Left ventricle myocardium inferior (tissue), 1 donor: ENCODE measurements around the gene TDO2. TPM values are rescaled to one million over a fixed set of nuclear protein-coding genes. Genes with fewer than 3 reads are reported as not detected.

Experiments
- DNase-seq: peaks from one replicate; pipeline ENCODE4 v3.0.0-alpha.2; 2020
- H3K27ac ChIP-seq: fragments of 200-600 bp; replicated peaks from 2 replicates; pipeline ENCODE4 v1.8.0; 2021
- H3K27me3 ChIP-seq: fragments of 200-600 bp; 2 replicates; pipeline ENCODE4 v1.8.0; 2021; ENCODE audit warnings: low read depth
- H3K36me3 ChIP-seq: fragments of 200-600 bp; 2 replicates; pipeline ENCODE4 v1.8.0; 2021
- H3K4me1 ChIP-seq: fragments of 200-600 bp; 2 replicates; pipeline ENCODE4 v1.8.0; 2021
- H3K4me3 ChIP-seq: fragments of 200-600 bp; 2 replicates; pipeline ENCODE4 v1.8.0; 2021; ENCODE audit warnings: mild to moderate bottlenecking, moderate library complexity
- H3K9me3 ChIP-seq: fragments of 200-600 bp; replicated peaks from 2 replicates; pipeline ENCODE4 v1.8.0; 2021
- intact Hi-C: fragments of 100-400 bp; cut with micrococcal nuclease; formaldehyde crosslinking; loops from one replicate; pipeline ENCODE4 v1.11.0; 2022
- total RNA-seq: library from RNA; stranded (reverse); fragmentation: NEBNext Ultra II Directional; extraction: Animal tissue kit (Norgen Biotek cat#: 25700); gene quantifications from one replicate; pipeline ENCODE4 v1.2.1, GENCODE V29; 2021
- TF ChIP-seq, protein P1 (sequence below): fragments of 200-600 bp; IDR thresholded peaks from 2 replicates; pipeline ENCODE4 v1.8.0; 2021; ENCODE audit warnings: antibody characterized with exemption, mild to moderate bottlenecking, borderline replicate concordance
- donor health status: DM: no; HTN: yes; CAD: no; lungs with severe emphysema.

TDO2 gene
- total RNA-seq, 1 donor from 2014 or later = not detected

DNA sequence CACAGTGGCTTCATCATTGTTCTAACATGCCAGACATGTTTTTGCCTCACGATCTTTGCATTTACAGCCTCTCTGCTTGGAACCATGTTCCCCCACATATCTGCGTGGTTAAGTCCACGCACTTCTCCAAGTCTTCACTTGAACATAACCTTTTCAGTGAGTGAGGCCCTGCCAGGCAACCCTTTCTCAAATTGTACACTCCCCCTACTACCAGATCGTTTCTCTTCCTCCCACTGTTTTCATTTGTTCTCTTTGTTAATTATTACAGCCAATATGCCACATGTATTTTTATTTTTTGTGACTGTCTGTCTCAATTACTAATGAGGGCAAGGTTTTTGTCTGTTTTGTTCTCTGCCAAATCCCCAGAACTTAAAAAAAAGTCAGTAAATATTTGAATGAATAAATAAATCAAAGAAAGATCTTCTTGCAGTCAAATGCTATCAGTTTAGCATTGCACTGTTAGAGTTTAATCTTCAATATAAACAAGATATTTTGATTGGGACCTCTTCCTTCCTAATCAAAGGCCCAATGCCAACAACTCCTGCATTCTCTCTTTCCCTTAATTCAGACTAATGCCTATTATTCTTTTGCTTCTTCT lies 32.0 kb downstream of the TDO2 start:
- H3K4me3 ChIP-seq = no peak overlapping the region
- intact Hi-C loops = no loop called here

DNA sequence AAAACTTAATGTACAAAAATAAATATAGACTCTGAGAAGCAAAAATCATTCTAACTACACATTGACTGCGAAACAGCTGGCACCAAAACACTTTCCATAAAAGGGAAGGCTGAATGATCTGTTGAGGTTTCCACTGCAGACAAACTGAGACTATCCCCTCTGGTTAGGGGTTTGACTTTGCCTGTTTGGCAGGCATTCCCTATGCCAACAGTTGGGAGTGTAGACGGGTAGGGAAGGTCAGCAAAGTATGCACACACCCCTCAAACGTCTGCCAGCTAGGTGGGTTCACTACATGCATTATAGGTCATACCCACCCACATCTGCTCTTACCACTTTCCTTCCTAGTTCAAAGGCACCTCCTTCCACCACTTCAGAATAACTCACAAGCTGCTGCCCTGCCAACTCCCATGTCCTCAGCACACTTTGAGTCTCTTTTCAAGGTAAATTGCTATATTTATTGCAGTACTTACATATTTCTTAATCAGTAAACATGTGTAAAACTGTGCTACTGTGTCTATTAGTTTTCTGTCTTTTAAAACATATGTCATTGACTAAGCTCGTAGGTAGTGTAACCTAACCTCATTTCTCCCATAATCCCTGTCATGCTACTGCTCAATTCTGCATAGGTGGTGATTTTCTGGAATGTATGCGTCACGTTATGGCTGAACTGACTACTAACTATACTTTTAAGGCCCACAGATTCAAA lies 37.7 kb downstream of the TDO2 start:
- intact Hi-C loops = no loop called here
- Histone ChIP-seq H3K27me3 (no peaks in the 10 kb centered on the region), H3K4me3 (no peak overlapping the region), H3K36me3 (peaks cover 28% of the 10 kb centered on the region), H3K4me1 (no peaks in the 10 kb centered on the region), H3K27ac (no peak overlapping the region), H3K9me3 (no peaks in the 10 kb centered on the region)
- no peak for DNase-seq
- TF ChIP-seq, protein P1, sequence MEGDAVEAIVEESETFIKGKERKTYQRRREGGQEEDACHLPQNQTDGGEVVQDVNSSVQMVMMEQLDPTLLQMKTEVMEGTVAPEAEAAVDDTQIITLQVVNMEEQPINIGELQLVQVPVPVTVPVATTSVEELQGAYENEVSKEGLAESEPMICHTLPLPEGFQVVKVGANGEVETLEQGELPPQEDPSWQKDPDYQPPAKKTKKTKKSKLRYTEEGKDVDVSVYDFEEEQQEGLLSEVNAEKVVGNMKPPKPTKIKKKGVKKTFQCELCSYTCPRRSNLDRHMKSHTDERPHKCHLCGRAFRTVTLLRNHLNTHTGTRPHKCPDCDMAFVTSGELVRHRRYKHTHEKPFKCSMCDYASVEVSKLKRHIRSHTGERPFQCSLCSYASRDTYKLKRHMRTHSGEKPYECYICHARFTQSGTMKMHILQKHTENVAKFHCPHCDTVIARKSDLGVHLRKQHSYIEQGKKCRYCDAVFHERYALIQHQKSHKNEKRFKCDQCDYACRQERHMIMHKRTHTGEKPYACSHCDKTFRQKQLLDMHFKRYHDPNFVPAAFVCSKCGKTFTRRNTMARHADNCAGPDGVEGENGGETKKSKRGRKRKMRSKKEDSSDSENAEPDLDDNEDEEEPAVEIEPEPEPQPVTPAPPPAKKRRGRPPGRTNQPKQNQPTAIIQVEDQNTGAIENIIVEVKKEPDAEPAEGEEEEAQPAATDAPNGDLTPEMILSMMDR = no peak

More for the DNA sequence above, 32.0 kb downstream of the TDO2 start:
- H3K36me3 ChIP-seq = peaks cover 28% of the 10 kb centered on the region
- H3K4me1 ChIP-seq = no peaks in the 10 kb centered on the region
- H3K27me3 ChIP-seq = no peaks in the 10 kb centered on the region
- TF ChIP-seq, protein P1 = no peak
- no peak for DNase-seq
- H3K9me3 ChIP-seq = no peaks in the 10 kb centered on the region
- H3K27ac ChIP-seq = no peak overlapping the region

DNA sequence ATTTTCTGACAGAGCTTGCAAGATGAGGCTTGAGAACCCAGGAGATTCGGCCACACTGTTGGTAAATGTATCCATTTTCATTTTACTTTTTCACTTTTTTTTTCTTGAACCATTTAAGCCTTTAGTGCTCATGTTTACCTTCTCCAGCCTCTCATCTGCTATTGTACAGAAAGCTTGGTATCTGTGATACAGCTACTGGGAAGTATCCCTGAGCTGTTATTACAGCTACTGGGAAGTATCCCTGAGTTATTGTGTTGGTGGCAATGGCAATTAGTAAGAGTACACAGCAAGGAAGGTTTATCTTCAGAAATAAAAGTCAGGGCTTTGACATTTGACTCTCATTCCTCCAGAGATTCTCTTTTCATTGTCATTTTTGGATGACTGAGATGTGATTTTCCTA lies 38.3 kb downstream of the TDO2 start:
- Histone ChIP-seq H3K27ac (no peak overlapping the region), H3K27me3 (no peaks in the 10 kb centered on the region), H3K36me3 (peaks cover 28% of the 10 kb centered on the region), H3K9me3 (no peaks in the 10 kb centered on the region), H3K4me1 (no peaks in the 10 kb centered on the region), H3K4me3 (no peak overlapping the region)
- TF ChIP-seq, protein P1 = no peak
- no peak for DNase-seq
- intact Hi-C loops = no loop called here

DNA sequence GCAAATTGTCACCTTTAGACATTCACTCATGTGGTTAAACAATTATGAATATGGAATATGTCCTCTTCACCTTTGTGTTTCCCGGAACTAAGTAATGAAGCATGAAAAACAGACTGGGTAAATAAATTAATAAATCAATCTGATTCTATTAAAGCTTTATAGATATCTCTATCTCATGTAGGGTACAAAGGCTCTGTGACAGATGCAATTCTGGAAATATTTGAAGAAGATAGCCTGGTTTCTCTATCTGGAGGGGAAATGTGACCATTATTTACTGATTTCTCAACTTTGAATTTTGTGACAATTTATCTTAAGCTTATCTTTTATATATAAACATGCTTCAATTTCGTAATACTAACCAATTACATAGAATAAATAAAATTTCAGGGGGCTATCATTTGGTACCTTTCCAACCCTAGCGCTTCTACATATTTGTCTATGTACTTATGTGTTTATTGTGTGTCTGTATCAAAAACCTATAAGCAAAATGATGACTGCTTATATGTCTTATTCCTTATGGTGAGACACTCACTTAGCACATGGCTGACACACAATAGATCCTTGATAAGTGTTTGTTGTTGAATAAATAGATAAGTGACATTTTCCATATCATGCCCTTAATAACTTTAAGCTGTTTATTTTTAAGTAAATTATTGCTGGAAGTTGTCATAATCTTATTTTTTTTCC lies 40.3 kb downstream of the TDO2 start:
- Histone ChIP-seq H3K27me3 (no peaks in the 10 kb centered on the region), H3K4me3 (no peak overlapping the region), H3K36me3 (peaks cover 14% of the 10 kb centered on the region), H3K9me3 (no peaks in the 10 kb centered on the region), H3K4me1 (no peaks in the 10 kb centered on the region), H3K27ac (no peak overlapping the region)
- intact Hi-C loops = no loop called here
- TF ChIP-seq, protein P1 = no peak
- DNase-seq = no peak

DNA sequence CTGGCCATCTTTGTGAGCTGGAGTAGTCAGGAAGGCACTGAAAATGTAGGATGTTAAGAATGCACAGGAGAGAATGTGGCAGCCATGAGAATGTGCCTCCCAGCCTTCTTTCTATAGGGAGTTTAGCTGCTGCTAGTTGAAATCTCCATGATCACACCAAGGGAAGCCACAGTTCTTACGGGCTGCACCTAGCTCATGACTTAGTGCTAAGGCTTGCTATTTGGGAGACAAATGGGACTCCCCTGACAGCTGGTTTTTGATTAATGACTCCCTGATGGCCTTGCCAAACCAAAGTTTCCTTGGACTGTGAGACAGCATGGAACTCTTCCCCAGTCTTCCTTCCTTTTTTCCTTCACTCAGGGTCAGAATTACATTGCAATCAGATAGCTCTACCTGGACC lies 41.0 kb downstream of the TDO2 start:
- TF ChIP-seq, protein P1 = no peak
- H3K27me3 ChIP-seq = no peaks in the 10 kb centered on the region
- intact Hi-C loops = no loop called here
- H3K4me3 ChIP-seq = no peak overlapping the region
- H3K4me1 ChIP-seq = no peaks in the 10 kb centered on the region
- no peaks in the 10 kb centered on the region for H3K9me3 ChIP-seq
- no peak overlapping the region for H3K27ac ChIP-seq
- DNase-seq = no peak
- peaks cover 8% of the 10 kb centered on the region for H3K36me3 ChIP-seq
